ENCODE results near the gene ARPC5. TPM values are rescaled to one million over a fixed set of nuclear protein-coding genes. Genes with fewer than 3 reads are reported as not detected.

The ARPC5 gene
- total RNA-seq, 4 donors from 2014 or later = 80.6 to 111 (median 91.1) TPM

DNA sequence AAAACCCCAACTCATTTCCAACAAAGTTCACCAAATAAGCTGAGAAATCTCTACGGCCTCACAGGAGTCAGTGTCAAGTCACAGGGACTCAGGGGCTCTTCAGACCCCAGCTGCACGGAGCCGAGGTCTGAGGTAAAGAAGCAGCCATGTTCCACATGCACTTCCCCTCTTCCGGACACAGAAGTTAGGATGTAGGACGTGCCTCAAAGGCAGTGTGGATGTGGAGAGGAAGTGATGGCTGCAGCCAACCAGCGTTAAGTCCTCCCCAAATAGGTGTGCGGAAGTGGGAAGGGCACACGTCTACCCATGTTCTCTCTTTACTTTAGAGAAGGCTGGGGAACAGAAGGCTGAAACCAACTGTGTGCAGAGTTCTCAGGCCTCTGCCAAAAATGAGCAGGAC, 30.8 kb downstream of the ARPC5 start:
- Histone ChIP-seq H3K27me3 (no peaks in the 10 kb centered on the region), H3K4me3 (no peak overlapping the region), H3K27ac (replicated peaks in 1 of 4) (no peak overlapping the region), H3K36me3 (no peaks in the 10 kb centered on the region), H3K9me3 (no peaks in the 10 kb centered on the region), H3K4me1 (peaks cover 13 to 21% (median 15%) of the 10 kb centered on the region in 4 donors)
- no peak for DNase-seq (ENCODE audit: extremely low spot score)
- intact Hi-C loops (cut with DNase I) = no loop called here
- TF ChIP-seq POLR2A (IDR thresholded peaks at IDR 0.05; ENCODE audit: low read depth) (no peak), POLR2AphosphoS5 (IDR thresholded peaks at IDR 0.05) (no peak), EP300 (IDR thresholded peaks at IDR 0.05) (no peak)
- TF ChIP-seq, protein P1, sequence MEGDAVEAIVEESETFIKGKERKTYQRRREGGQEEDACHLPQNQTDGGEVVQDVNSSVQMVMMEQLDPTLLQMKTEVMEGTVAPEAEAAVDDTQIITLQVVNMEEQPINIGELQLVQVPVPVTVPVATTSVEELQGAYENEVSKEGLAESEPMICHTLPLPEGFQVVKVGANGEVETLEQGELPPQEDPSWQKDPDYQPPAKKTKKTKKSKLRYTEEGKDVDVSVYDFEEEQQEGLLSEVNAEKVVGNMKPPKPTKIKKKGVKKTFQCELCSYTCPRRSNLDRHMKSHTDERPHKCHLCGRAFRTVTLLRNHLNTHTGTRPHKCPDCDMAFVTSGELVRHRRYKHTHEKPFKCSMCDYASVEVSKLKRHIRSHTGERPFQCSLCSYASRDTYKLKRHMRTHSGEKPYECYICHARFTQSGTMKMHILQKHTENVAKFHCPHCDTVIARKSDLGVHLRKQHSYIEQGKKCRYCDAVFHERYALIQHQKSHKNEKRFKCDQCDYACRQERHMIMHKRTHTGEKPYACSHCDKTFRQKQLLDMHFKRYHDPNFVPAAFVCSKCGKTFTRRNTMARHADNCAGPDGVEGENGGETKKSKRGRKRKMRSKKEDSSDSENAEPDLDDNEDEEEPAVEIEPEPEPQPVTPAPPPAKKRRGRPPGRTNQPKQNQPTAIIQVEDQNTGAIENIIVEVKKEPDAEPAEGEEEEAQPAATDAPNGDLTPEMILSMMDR (IDR thresholded peaks at IDR 0.05) = no peak
- 83% methylated on average over 8 of the region's 8 CpGs for WGBS

DNA sequence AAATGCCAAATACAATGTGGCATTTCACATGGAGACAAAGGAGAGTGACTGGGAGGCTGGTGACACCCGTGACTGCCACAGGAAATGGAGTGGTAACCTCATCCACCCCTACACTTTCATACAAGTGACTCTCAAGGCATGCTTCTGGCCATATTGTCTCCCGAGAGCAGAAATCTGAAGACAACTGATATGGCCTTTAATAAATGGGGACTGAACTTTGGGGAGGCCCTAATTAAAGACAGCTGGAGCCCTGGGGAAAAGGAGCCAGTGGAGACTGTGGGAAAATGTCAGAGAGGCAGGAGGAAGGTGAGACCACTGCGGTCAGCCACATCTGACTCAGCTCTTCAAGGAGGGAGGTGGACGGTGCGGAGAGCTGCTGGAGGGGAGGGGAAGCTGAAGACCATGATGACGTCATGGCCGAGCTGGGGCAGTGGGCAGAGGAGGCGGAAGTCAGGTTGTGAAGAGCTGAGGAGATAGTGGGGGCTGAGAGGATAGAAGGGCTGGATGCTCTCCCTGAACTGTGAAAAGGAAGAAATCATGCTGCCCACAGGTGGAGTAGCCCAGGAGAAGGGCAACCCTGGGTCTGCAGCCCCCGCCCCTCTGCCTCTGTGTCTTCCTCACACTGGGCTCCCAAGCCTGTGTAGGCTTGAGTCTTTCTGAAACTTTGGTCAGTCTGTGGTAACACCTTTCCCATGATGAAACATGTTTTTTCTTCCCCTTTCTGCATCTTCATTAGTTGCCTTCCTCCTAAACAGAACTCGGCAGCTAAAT, 31.4 kb downstream of the ARPC5 start:
- WGBS = 67% methylated on average over 10 of the region's 10 CpGs
- DNase-seq (ENCODE audit: extremely low spot score) = no peak
- intact Hi-C loops (cut with DNase I) = no loop called here
- Histone ChIP-seq H3K27ac (replicated peaks in 1 of 4) (no peak overlapping the region), H3K36me3 (no peaks in the 10 kb centered on the region), H3K27me3 (no peaks in the 10 kb centered on the region), H3K4me1 (peaks cover 8 to 15% (median 10%) of the 10 kb centered on the region in 4 donors), H3K9me3 (no peaks in the 10 kb centered on the region), H3K4me3 (no peak overlapping the region)
- no peak for TF ChIP-seq EP300 (IDR thresholded peaks at IDR 0.05)
- TF ChIP-seq, protein P1 (IDR thresholded peaks at IDR 0.05) = no peak
- no peak for TF ChIP-seq POLR2A (IDR thresholded peaks at IDR 0.05; ENCODE audit: low read depth)
- no peak for TF ChIP-seq POLR2AphosphoS5 (IDR thresholded peaks at IDR 0.05)

DNA sequence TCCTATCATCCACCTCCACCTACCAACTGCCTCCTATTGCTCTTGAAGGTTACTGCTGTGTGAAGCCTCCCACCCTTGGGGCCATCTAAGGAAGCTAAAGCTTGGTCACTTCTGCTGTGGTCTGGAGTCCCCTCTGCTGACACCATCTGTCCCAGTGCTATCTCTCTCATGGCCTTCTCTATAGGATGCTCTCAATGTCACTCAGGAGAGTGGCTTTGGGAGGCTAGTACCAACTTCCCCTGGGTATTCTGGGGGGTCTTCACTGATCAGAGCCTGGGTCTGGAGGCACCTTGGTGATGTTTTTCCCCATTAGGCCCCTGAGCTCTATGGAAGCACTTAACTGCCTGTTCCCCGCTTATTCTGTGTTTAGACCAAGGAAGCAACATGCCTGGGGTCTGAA, 33.1 kb downstream of the ARPC5 start:
- Histone ChIP-seq H3K4me1 (peaks cover 0 to 11% (median 4%) of the 10 kb centered on the region in 4 donors), H3K9me3 (no peaks in the 10 kb centered on the region), H3K4me3 (no peak overlapping the region), H3K36me3 (no peaks in the 10 kb centered on the region), H3K27me3 (no peaks in the 10 kb centered on the region), H3K27ac (replicated peaks in 1 of 4) (no peak overlapping the region)
- no peak for DNase-seq (ENCODE audit: extremely low spot score)
- TF ChIP-seq EP300 (IDR thresholded peaks at IDR 0.05) = no peak
- intact Hi-C loops (cut with DNase I) = no loop called here
- 100% methylated on average over 1 of the region's 1 CpG for WGBS

DNA sequence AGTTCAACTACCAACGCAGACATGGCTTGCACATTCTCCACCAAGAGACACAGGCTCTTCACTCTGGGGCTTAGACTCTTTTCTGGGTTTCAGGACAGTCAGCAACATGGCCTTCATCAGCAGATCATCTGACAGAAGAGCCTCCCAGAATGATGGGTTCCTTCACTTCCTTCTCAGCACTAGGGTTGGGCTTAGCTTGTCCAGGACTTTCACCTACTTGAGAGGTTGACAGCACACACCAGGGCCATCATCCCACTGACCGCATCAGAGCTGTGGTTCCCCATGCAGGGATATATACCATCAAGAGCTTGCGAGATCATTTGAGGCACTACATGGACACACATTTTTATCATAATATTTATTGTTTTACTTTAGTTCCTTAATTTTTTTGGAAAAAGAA, 34.9 kb downstream of the ARPC5 start:
- WGBS = 91% methylated on average over 3 of the region's 3 CpGs
- H3K27ac ChIP-seq (replicated peaks in 1 of 4) = no peak overlapping the region
- peaks cover 0 to 11% (median 4%) of the 10 kb centered on the region in 4 donors for H3K4me1 ChIP-seq
- no peak for TF ChIP-seq EP300 (IDR thresholded peaks at IDR 0.05)
- no peak for TF ChIP-seq POLR2A (IDR thresholded peaks at IDR 0.05; ENCODE audit: low read depth)
- TF ChIP-seq, protein P1 (IDR thresholded peaks at IDR 0.05) = no peak
- TF ChIP-seq POLR2AphosphoS5 (IDR thresholded peaks at IDR 0.05) = no peak
- intact Hi-C loops (cut with DNase I) = no loop called here
- no peaks in the 10 kb centered on the region for H3K36me3 ChIP-seq
- no peak overlapping the region for H3K4me3 ChIP-seq
- no peaks in the 10 kb centered on the region for H3K9me3 ChIP-seq
- H3K27me3 ChIP-seq = no peaks in the 10 kb centered on the region
- no peak for DNase-seq (ENCODE audit: extremely low spot score)

DNA sequence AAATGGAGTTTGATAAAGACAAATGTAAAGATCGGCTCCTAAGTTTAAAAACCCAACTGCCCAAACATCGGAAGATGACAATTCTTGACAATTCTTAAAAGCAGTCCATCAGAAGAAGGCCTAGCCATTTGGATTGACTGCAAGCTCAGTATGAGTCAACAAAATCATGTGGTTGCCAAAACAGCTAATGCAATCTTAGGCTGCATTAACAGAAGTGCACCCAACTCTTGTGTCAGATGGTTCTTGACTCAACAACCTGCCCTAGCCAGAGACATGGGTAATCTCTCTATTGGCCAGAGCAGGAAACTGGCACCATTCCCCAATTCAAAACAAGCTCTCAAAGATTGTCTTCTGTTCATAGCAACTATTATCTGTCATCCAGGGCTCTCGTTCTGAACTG, 35.4 kb downstream of the ARPC5 start:
- Histone ChIP-seq H3K36me3 (no peaks in the 10 kb centered on the region), H3K9me3 (no peaks in the 10 kb centered on the region), H3K27ac (replicated peaks in 1 of 4) (no peak overlapping the region), H3K4me1 (peaks cover 0 to 11% (median 4%) of the 10 kb centered on the region in 4 donors), H3K27me3 (no peaks in the 10 kb centered on the region), H3K4me3 (no peak overlapping the region)
- DNase-seq (ENCODE audit: extremely low spot score) = no peak
- TF ChIP-seq, protein P1 (IDR thresholded peaks at IDR 0.05) = no peak
- TF ChIP-seq POLR2A (IDR thresholded peaks at IDR 0.05; ENCODE audit: low read depth) = no peak
- peak; percentile 19 to 36 for TF ChIP-seq POLR2AphosphoS5 (IDR thresholded peaks at IDR 0.05)
- no peak for TF ChIP-seq EP300 (IDR thresholded peaks at IDR 0.05)
- 66% methylated on average over 3 of the region's 3 CpGs for WGBS
- intact Hi-C loops (cut with DNase I) = no loop called here
